GM23338 (cell line): ENCODE data around the gene ZC3H7A. TPM values are rescaled to one million over a fixed set of nuclear protein-coding genes. Genes with fewer than 3 reads are reported as not detected.

Source experiments
- ATAC-seq: fragments of 200-7000 bp; cut with Tn5 transposase; 3 replicates; pipeline ENCODE4 v1.9.1; 2020
- DNase-seq: peaks from one replicate; pipeline ENCODE4 v3.0.0-alpha.2; 2015; ENCODE audit warnings: low spot score
- H2AFZ ChIP-seq: fragments of 200-600 bp; sonication (generic); 2 replicates; pipeline ENCODE4 v1.8.0; 2016; ENCODE audit warnings: antibody characterized with exemption, mild to moderate bottlenecking, moderate library complexity
- H3F3A ChIP-seq: fragments of 200-600 bp; sonication (generic); replicated peaks from 2 replicates; pipeline ENCODE4 v1.8.0; 2017; ENCODE audit warnings: antibody characterized with exemption, mixed run types, low read depth
- H3K27ac ChIP-seq: fragments of 200-600 bp; sonication (generic); 2 replicates; pipeline ENCODE4 v1.6.1; 2016; ENCODE audit warnings: low read depth
- H3K27me3 ChIP-seq: fragments of 200-600 bp; sonication (generic); 2 replicates; pipeline ENCODE4 v1.8.0; 2016; ENCODE audit warnings: mild to moderate bottlenecking, mixed run types, moderate library complexity; ENCODE audit not compliant: insufficient read depth
- H3K36me3 ChIP-seq: fragments of 200-600 bp; sonication (generic); 2 replicates; pipeline ENCODE4 v1.8.0; 2016; ENCODE audit warnings: mild to moderate bottlenecking; ENCODE audit not compliant: insufficient read depth
- H3K4me1 ChIP-seq: fragments of 200-600 bp; sonication (generic); 2 replicates; pipeline ENCODE4 v1.8.0; 2016; ENCODE audit warnings: mild to moderate bottlenecking, moderate library complexity; ENCODE audit not compliant: insufficient read depth
- H3K4me2 ChIP-seq: fragments of 200-600 bp; sonication (generic); 2 replicates; pipeline ENCODE4 v1.7.1; 2017; ENCODE audit warnings: mixed run types
- H3K4me3 ChIP-seq: fragments of 200-600 bp; sonication (generic); 2 replicates; pipeline ENCODE4 v1.6.1; 2016; ENCODE audit warnings: mixed run types
- H3K79me2 ChIP-seq: fragments of 200-600 bp; sonication (generic); replicated peaks from 2 replicates; pipeline ENCODE4 v1.8.0; 2017; ENCODE audit warnings: mild to moderate bottlenecking; ENCODE audit not compliant: insufficient read depth
- H3K9me2 ChIP-seq: fragments of 200-600 bp; sonication (generic); 2 replicates; pipeline ENCODE4 v1.8.0; 2017; ENCODE audit not compliant: insufficient read depth
- H4K20me1 ChIP-seq: fragments of 200-600 bp; sonication (generic); replicated peaks from 2 replicates; pipeline ENCODE4 v1.8.0; 2017; ENCODE audit warnings: mild to moderate bottlenecking; ENCODE audit not compliant: insufficient read depth
- H3K27ac Mint-ChIP-seq: 2 replicates; pipeline ENCODE4 v1.8.0; 2020; ENCODE audit warnings: inconsistent platforms, mild to moderate bottlenecking, moderate library complexity, mixed read lengths
- H3K27me3 Mint-ChIP-seq: 3 replicates; pipeline ENCODE4 v1.8.0; 2022; ENCODE audit warnings: low read depth, mild to moderate bottlenecking, moderate library complexity, mixed read lengths, inconsistent platforms; ENCODE audit not compliant: insufficient read depth, poor library complexity
- H3K36me3 Mint-ChIP-seq: 3 replicates; pipeline ENCODE4 v1.8.0; 2021; ENCODE audit warnings: low read depth, mild to moderate bottlenecking, inconsistent platforms, moderate library complexity, mixed read lengths
- H3K4me1 Mint-ChIP-seq: 3 replicates; pipeline ENCODE4 v1.8.0; 2020; ENCODE audit warnings: mild to moderate bottlenecking, inconsistent platforms, mixed read lengths
- H3K4me3 Mint-ChIP-seq: 3 replicates; pipeline ENCODE4 v1.8.0; 2021; ENCODE audit warnings: moderate library complexity, mild to moderate bottlenecking, inconsistent platforms, mixed read lengths
- H3K9me3 Mint-ChIP-seq: 3 replicates; pipeline ENCODE4 v1.8.0; 2020; ENCODE audit warnings: moderate library complexity, mild to moderate bottlenecking, inconsistent platforms, mixed read lengths
- CTCF ChIP-seq, 2 experiments: fragments of 200-600 bp in 1 of 2; sonication (generic) in 1 of 2; conservative IDR thresholded peaks; 2 replicates each; pipeline versions ENCODE4 v1.5.1 to v1.6.1; 2016 to 2017; ENCODE audit warnings: antibody characterized with exemption in 2 of 2, low read depth in 2 of 2, mild to moderate bottlenecking in 2 of 2, moderate library complexity in 1 of 2
- ETS1 ChIP-seq: IDR thresholded peaks from 2 replicates; pipeline ENCODE4 v1.6.1; 2016; ENCODE audit warnings: antibody characterized with exemption
- EZH2 ChIP-seq: fragments of 200-600 bp; sonication (generic); IDR thresholded peaks from one replicate; pipeline ENCODE4 v1.8.0; 2017; ENCODE audit warnings: antibody characterized with exemption, mild to moderate bottlenecking, low read depth; ENCODE audit not compliant: unreplicated experiment
- JUNB ChIP-seq: IDR thresholded peaks from one replicate; pipeline ENCODE4 v1.6.1; 2016; ENCODE audit warnings: antibody characterized with exemption; ENCODE audit not compliant: unreplicated experiment
- REST ChIP-seq: IDR thresholded peaks from one replicate; pipeline ENCODE4 v1.6.1; 2018; ENCODE audit warnings: antibody characterized with exemption; ENCODE audit not compliant: unreplicated experiment
- STAT1 ChIP-seq: IDR thresholded peaks from one replicate; pipeline ENCODE4 v1.6.1; 2016; ENCODE audit warnings: antibody characterized with exemption; ENCODE audit not compliant: unreplicated experiment
- ZNF114 ChIP-seq: fragments of 250-450 bp; sonication (Bioruptor Pico); IDR thresholded peaks from 2 replicates; pipeline ENCODE4 v1.5.0; 2020; ENCODE audit warnings: mild to moderate bottlenecking, moderate library complexity
- ZNF331 ChIP-seq: fragments of 250-450 bp; sonication (Bioruptor Pico); IDR thresholded peaks from 2 replicates; pipeline ENCODE4 v1.5.0; 2020; ENCODE audit warnings: low read depth, mild to moderate bottlenecking, moderate library complexity
- polyA plus RNA-seq: library from polyadenylated mRNA; unstranded; fragments of >200 nt; fragmentation: Nextera tagmentation; extraction: Ambion mirVana; gene quantifications from 2 replicates; pipeline ENCODE4 v1.2.1, GENCODE V29; 2016
- total RNA-seq: library from RNA; depleted of rRNA; stranded (reverse); fragments of >200 nt; shearing (Covaris generic); gene quantifications from 2 replicates; pipeline ENCODE4 v1.2.3, GENCODE V29; 2014

ZC3H7A gene
- total and polyA plus RNA-seq, 2 experiments from 2014 or later, result 32.7 to 42.2 TPM

GRCh38 chr16:11796227-11797165 is 562 bp downstream of the ZC3H7A start (continued):
- TF ChIP-seq CTCF (conservative IDR thresholded peaks at IDR 0.05; ENCODE audit: low read depth in 2 of 2) (no peak), ETS1 (no peak), STAT1 (no peak), EZH2 (no peak), ZNF114 (CRISPR knock-in tag) (no peak), JUNB (no peak), REST (no peak)

- peaks cover 76% of the 10 kb centered on the region for H3K79me2 ChIP-seq
- Mint-ChIP-seq H3K36me3 (peaks cover 11% of the 10 kb centered on the region; the same call in 2 of the 3 replicates), H3K27ac (peak overlapping the region; percentile 59; the same call in 1 of the 2 replicates), H3K4me1 (peaks cover 35% of the 10 kb centered on the region; the same call in 2 of the 3 replicates), H3K27me3 (peaks cover 5% of the 10 kb centered on the region), H3K4me3 (peak overlapping the region; percentile 87), H3K9me3 (no peaks in the 10 kb centered on the region)
- no peaks in the 10 kb centered on the region for H3K36me3 ChIP-seq
- H2AFZ ChIP-seq, result no peak overlapping the region
- H3K9me2 ChIP-seq, result no peaks in the 10 kb centered on the region
- TF ChIP-seq ZNF331 (CRISPR knock-in tag), result no peak
- peaks cover 23% of the 10 kb centered on the region for H3K4me1 ChIP-seq
- H3K27ac ChIP-seq, result peak overlapping the region; percentile 96; the same call in 1 of the 2 replicates
- peaks cover 34% of the 10 kb centered on the region for H4K20me1 ChIP-seq
- no peaks in the 10 kb centered on the region for H3K27me3 ChIP-seq
- no peak for ATAC-seq
- DNase-seq, result no peak
- peaks cover 16% of the 10 kb centered on the region for H3F3A ChIP-seq
- H3K4me2 ChIP-seq, result peak overlapping the region; percentile 95
- peak overlapping the region; percentile 97 for H3K4me3 ChIP-seq
Measured at GRCh38 chr16:11795887-11796226, 1.2 kb downstream of the ZC3H7A start.
